Spleen (tissue), 7 donors: Measurements from ENCODE around the gene MYO18B.

Experiments used
- CTCF ChIP-seq, 11 experiments: fragments of 200-600 bp in 7 of 11; fragments of 450-650 bp in 4 of 11; sonication (generic) in 4 of 11; IDR thresholded peaks in 8 of 11; conservative IDR thresholded peaks in 3 of 11; 1 replicate in 7 of 11; 2 replicates in 4 of 11; pipeline versions ENCODE4 v1.4.0 to v1.8.0; 2016 to 2021; ENCODE audit warnings: antibody characterized with exemption in 11 of 11, inconsistent platforms in 4 of 11, mild to moderate bottlenecking in 1 of 11
- POLR2A ChIP-seq, 3 donors: fragments of 450-650 bp; IDR thresholded peaks; one replicate each; pipeline ENCODE4 v1.5.1; 2017; ENCODE audit warnings: antibody characterized with exemption in 3 of 3, mild to moderate bottlenecking in 1 of 3
- POLR2AphosphoS5 ChIP-seq, 3 donors: sonication (generic); formaldehyde crosslinking; IDR thresholded peaks; one replicate each; pipeline ENCODE4 v1.5.1; 2017; ENCODE audit warnings: antibody characterized with exemption in 3 of 3
- donor health status: DM: no; HTN: no; CAD: no; lungs with moderate emphysema.
- donor health status: DM: no; HTN: no; CAD: no.
- donor health status: DM: no; HTN: no; CAD: no.

GRCh38 chr22:25964961-25965730 lies 223.2 kb downstream of the MYO18B start:
- TF ChIP-seq POLR2A (IDR thresholded peaks at IDR 0.05) (no peak), POLR2AphosphoS5 (IDR thresholded peaks at IDR 0.05) (no peak), CTCF (IDR thresholded peaks at IDR 0.05 in 8 of 11, conservative IDR thresholded peaks at IDR 0.05 in 3 of 11) (no peak)
